Karpas-422 (cell line): ENCODE measurements around the gene GALNTL6. TPM values are rescaled to one million over a fixed set of nuclear protein-coding genes. Genes with fewer than 3 reads are reported as not detected.

ENCODE experiments used
- DNase-seq: peaks from one replicate; pipeline ENCODE4 v3.0.0-alpha.2; 2015
- H2AFZ ChIP-seq: fragments of 200-600 bp; sonication (generic); 2 replicates; pipeline ENCODE4 v1.6.1; 2014; ENCODE audit warnings: antibody characterized with exemption, low read length, mixed read lengths
- H3K27ac ChIP-seq: fragments of 200-600 bp; sonication (generic); 2 replicates; pipeline ENCODE4 v1.5.1; 2014; ENCODE audit warnings: mild to moderate bottlenecking, low read length, moderate library complexity
- H3K27me3 ChIP-seq: fragments of 200-600 bp; sonication (generic); 2 replicates; pipeline ENCODE4 v1.6.1; 2014; ENCODE audit warnings: low read length, mixed read lengths
- H3K36me3 ChIP-seq: fragments of 200-600 bp; sonication (generic); 2 replicates; pipeline ENCODE4 v1.6.1; 2014; ENCODE audit warnings: low read length, mixed read lengths; ENCODE audit not compliant: insufficient read depth
- H3K4me1 ChIP-seq: fragments of 200-600 bp; sonication (generic); 2 replicates; pipeline ENCODE4 v1.6.1; 2014; ENCODE audit warnings: mild to moderate bottlenecking, low read length, mixed read lengths
- H3K4me2 ChIP-seq: fragments of 200-600 bp; sonication (generic); 2 replicates; pipeline ENCODE4 v1.6.1; 2014; ENCODE audit warnings: low read length, low read depth, mild to moderate bottlenecking; ENCODE audit not compliant: poor library complexity, severe bottlenecking
- H3K4me3 ChIP-seq: fragments of 200-600 bp; sonication (generic); 2 replicates; pipeline ENCODE4 v1.5.1; 2014; ENCODE audit warnings: mild to moderate bottlenecking, antibody characterized with exemption, low read length, mixed read lengths
- H3K79me2 ChIP-seq: fragments of 200-600 bp; sonication (generic); 2 replicates; pipeline ENCODE4 v1.6.1; 2014; ENCODE audit warnings: mild to moderate bottlenecking, low read length, mixed read lengths
- H3K9ac ChIP-seq: fragments of 200-600 bp; sonication (generic); 2 replicates; pipeline ENCODE4 v1.6.0; 2014; ENCODE audit warnings: low read length
- H3K9me2 ChIP-seq: fragments of 200-600 bp; sonication (generic), shearing (Covaris generic); replicated peaks from 2 replicates; pipeline ENCODE4 v1.6.0; 2014; ENCODE audit warnings: mild to moderate bottlenecking, low read length, moderate library complexity; ENCODE audit not compliant: insufficient read depth
- H3K9me3 ChIP-seq: fragments of 300-700, 200-600 bp; sonication (generic); 2 replicates; pipeline ENCODE4 v1.6.1; 2014; ENCODE audit warnings: low read length, mixed read lengths
- H4K20me1 ChIP-seq: fragments of 200-600 bp; sonication (generic); 2 replicates; pipeline ENCODE4 v1.6.1; 2014; ENCODE audit warnings: mild to moderate bottlenecking, antibody characterized with exemption, low read length, low read depth; ENCODE audit not compliant: insufficient read depth
- total RNA-seq: library from RNA; depleted of rRNA; stranded (reverse); fragments of >200 nt; shearing (Covaris generic); gene quantifications from 2 replicates; pipeline ENCODE4 v1.2.3, GENCODE V29; 2014; ENCODE audit warnings: low replicate concordance

The GALNTL6 gene
- total RNA-seq, 1 experiment from 2014 or later = not detected

- Histone ChIP-seq H3K4me2 (no peak overlapping the region), H3K9me2 (no peaks in the 10 kb centered on the region), H3K9ac (no peak overlapping the region), H3K4me3 (no peak overlapping the region), H3K36me3 (no peaks in the 10 kb centered on the region), H3K27me3 (no peaks in the 10 kb centered on the region), H3K4me1 (no peaks in the 10 kb centered on the region), H3K9me3 (no peaks in the 10 kb centered on the region), H2AFZ (no peak overlapping the region), H3K27ac (no peak overlapping the region), H4K20me1 (no peaks in the 10 kb centered on the region), H3K79me2 (no peaks in the 10 kb centered on the region)
- no peak for DNase-seq
Observed at GRCh38 chr4:171812333-171812664, 905 bp upstream of the GALNTL6 start.

- H3K27ac ChIP-seq = no peak overlapping the region
- no peak overlapping the region for H3K4me2 ChIP-seq
- H3K79me2 ChIP-seq = no peaks in the 10 kb centered on the region
- H3K4me1 ChIP-seq = no peaks in the 10 kb centered on the region
- no peaks in the 10 kb centered on the region for H3K9me2 ChIP-seq
- no peaks in the 10 kb centered on the region for H3K36me3 ChIP-seq
- no peaks in the 10 kb centered on the region for H4K20me1 ChIP-seq
- no peak overlapping the region for H3K4me3 ChIP-seq
- no peak for DNase-seq
- H3K9ac ChIP-seq = no peak overlapping the region
- no peaks in the 10 kb centered on the region for H3K9me3 ChIP-seq
- no peak overlapping the region for H2AFZ ChIP-seq
- no peaks in the 10 kb centered on the region for H3K27me3 ChIP-seq
Observed at GRCh38 chr4:171813526-171814250, 484 bp downstream of the GALNTL6 start.

GRCh38 chr4:171814545-171814944 is 1.3 kb downstream of the GALNTL6 start:
- H3K4me3 ChIP-seq = no peak overlapping the region
- DNase-seq = no peak
- H3K79me2 ChIP-seq = no peaks in the 10 kb centered on the region
- H3K9ac ChIP-seq = no peak overlapping the region
- H4K20me1 ChIP-seq = no peaks in the 10 kb centered on the region
- no peaks in the 10 kb centered on the region for H3K4me1 ChIP-seq
- H3K36me3 ChIP-seq = no peaks in the 10 kb centered on the region
- H3K27ac ChIP-seq = no peak overlapping the region
- H2AFZ ChIP-seq = no peak overlapping the region
- no peaks in the 10 kb centered on the region for H3K27me3 ChIP-seq
- no peaks in the 10 kb centered on the region for H3K9me3 ChIP-seq
- H3K9me2 ChIP-seq = no peaks in the 10 kb centered on the region
- H3K4me2 ChIP-seq = no peak overlapping the region

- Histone ChIP-seq H3K4me2 (no peak overlapping the region), H3K4me3 (no peak overlapping the region), H3K9ac (no peak overlapping the region), H3K36me3 (no peaks in the 10 kb centered on the region), H3K27ac (no peak overlapping the region), H2AFZ (no peak overlapping the region), H3K27me3 (no peaks in the 10 kb centered on the region), H3K9me2 (no peaks in the 10 kb centered on the region), H4K20me1 (no peaks in the 10 kb centered on the region), H3K79me2 (no peaks in the 10 kb centered on the region), H3K4me1 (no peaks in the 10 kb centered on the region), H3K9me3 (no peaks in the 10 kb centered on the region)
- DNase-seq = no peak
Observed at GRCh38 chr4:171817026-171817425, 3.8 kb downstream of the GALNTL6 start.

GRCh38 chr4:171834640-171835039 is 21.4 kb downstream of the GALNTL6 start:
- H3K27ac ChIP-seq = no peak overlapping the region
- no peaks in the 10 kb centered on the region for H4K20me1 ChIP-seq
- no peak overlapping the region for H3K4me3 ChIP-seq
- no peaks in the 10 kb centered on the region for H3K79me2 ChIP-seq
- DNase-seq = no peak
- no peak overlapping the region for H3K9ac ChIP-seq
- H3K36me3 ChIP-seq = no peaks in the 10 kb centered on the region
- no peaks in the 10 kb centered on the region for H3K9me3 ChIP-seq
- H3K4me2 ChIP-seq = no peak overlapping the region
- no peak overlapping the region for H2AFZ ChIP-seq
- no peaks in the 10 kb centered on the region for H3K9me2 ChIP-seq
- no peaks in the 10 kb centered on the region for H3K27me3 ChIP-seq
- H3K4me1 ChIP-seq = no peaks in the 10 kb centered on the region

- Histone ChIP-seq H3K27ac (no peak overlapping the region), H3K36me3 (no peaks in the 10 kb centered on the region), H3K4me3 (no peak overlapping the region), H3K79me2 (no peaks in the 10 kb centered on the region), H3K4me1 (no peaks in the 10 kb centered on the region), H4K20me1 (no peaks in the 10 kb centered on the region), H3K9me3 (no peaks in the 10 kb centered on the region), H3K9ac (no peak overlapping the region), H2AFZ (no peak overlapping the region), H3K9me2 (no peaks in the 10 kb centered on the region), H3K27me3 (no peaks in the 10 kb centered on the region), H3K4me2 (no peak overlapping the region)
- DNase-seq = no peak
Observed at GRCh38 chr4:171843456-171843855, 30.3 kb downstream of the GALNTL6 start.

- no peaks in the 10 kb centered on the region for H3K27me3 ChIP-seq
- H3K4me3 ChIP-seq = no peak overlapping the region
- H3K4me2 ChIP-seq = no peak overlapping the region
- H3K79me2 ChIP-seq = no peaks in the 10 kb centered on the region
- H3K27ac ChIP-seq = no peak overlapping the region
- no peaks in the 10 kb centered on the region for H3K9me3 ChIP-seq
- H3K36me3 ChIP-seq = no peaks in the 10 kb centered on the region
- H3K4me1 ChIP-seq = no peaks in the 10 kb centered on the region
- H4K20me1 ChIP-seq = no peaks in the 10 kb centered on the region
- no peak overlapping the region for H2AFZ ChIP-seq
- no peaks in the 10 kb centered on the region for H3K9me2 ChIP-seq
- DNase-seq = peak; percentile 71
- H3K9ac ChIP-seq = no peak overlapping the region
Observed at GRCh38 chr4:171846232-171846631, 33.0 kb downstream of the GALNTL6 start.

GRCh38 chr4:171846893-171847292 is 33.7 kb downstream of the GALNTL6 start:
- H3K9me3 ChIP-seq = no peaks in the 10 kb centered on the region
- H3K4me2 ChIP-seq = no peak overlapping the region
- no peak overlapping the region for H3K9ac ChIP-seq
- no peak overlapping the region for H2AFZ ChIP-seq
- H3K4me1 ChIP-seq = no peaks in the 10 kb centered on the region
- H3K27ac ChIP-seq = no peak overlapping the region
- no peaks in the 10 kb centered on the region for H3K27me3 ChIP-seq
- H3K36me3 ChIP-seq = no peaks in the 10 kb centered on the region
- H3K79me2 ChIP-seq = no peaks in the 10 kb centered on the region
- H4K20me1 ChIP-seq = no peaks in the 10 kb centered on the region
- H3K9me2 ChIP-seq = no peaks in the 10 kb centered on the region
- no peak for DNase-seq
- H3K4me3 ChIP-seq = no peak overlapping the region
